Right atrium auricular region (tissue), 2 donors: Measurements from ENCODE around the gene PIK3R5. TPM values are rescaled to one million over a fixed set of nuclear protein-coding genes. Genes with fewer than 3 reads are reported as not detected.

Source experiments
- DNase-seq: peaks from one replicate; pipeline ENCODE4 v3.0.0-alpha.2; 2019; ENCODE audit warnings: low spot score
- H3K27ac ChIP-seq, 2 donors: fragments of 200-600 bp; sonication (generic); 1 replicate in 1 of 2; 2 replicates in 1 of 2; pipeline ENCODE4 v1.5.1; 2016 to 2019
- H3K27me3 ChIP-seq, 2 donors: fragments of 200-600 bp; sonication (generic); one replicate each; pipeline versions ENCODE4 v1.5.1 to v1.6.0; 2017 to 2019
- H3K36me3 ChIP-seq: fragments of 200-600 bp; sonication (generic); one replicate; pipeline ENCODE4 v1.5.1; 2016
- H3K4me1 ChIP-seq, 2 donors: fragments of 200-600 bp; sonication (generic); one replicate each; pipeline versions ENCODE4 v1.5.1 to v1.6.0; 2017 to 2019
- H3K4me3 ChIP-seq, 2 donors: fragments of 200-600 bp; sonication (generic); 1 replicate in 1 of 2; 2 replicates in 1 of 2; pipeline ENCODE4 v1.5.1; 2017 to 2019; ENCODE audit warnings: mild to moderate bottlenecking in 1 of 2, moderate library complexity in 1 of 2
- H3K9me3 ChIP-seq, 2 donors: fragments of 200-600 bp; sonication (generic); one replicate each; pipeline ENCODE4 v1.5.1; 2019
- total RNA-seq, 2 donors: library from RNA; depleted of rRNA; stranded (reverse); fragments of >200 nt; gene quantifications; one replicate each; pipeline ENCODE4 v1.1.0, GENCODE V29; 2016
- TF ChIP-seq, protein P1 (sequence below), 2 donors: fragments of 200-600 bp; sonication (generic); IDR thresholded peaks; one replicate each; pipeline ENCODE4 v1.5.1; 2019; ENCODE audit warnings: antibody characterized with exemption in 2 of 2

PIK3R5 gene
- total RNA-seq, 2 donors from 2014 or later, result 5.0 to 7.5 TPM

DNA sequence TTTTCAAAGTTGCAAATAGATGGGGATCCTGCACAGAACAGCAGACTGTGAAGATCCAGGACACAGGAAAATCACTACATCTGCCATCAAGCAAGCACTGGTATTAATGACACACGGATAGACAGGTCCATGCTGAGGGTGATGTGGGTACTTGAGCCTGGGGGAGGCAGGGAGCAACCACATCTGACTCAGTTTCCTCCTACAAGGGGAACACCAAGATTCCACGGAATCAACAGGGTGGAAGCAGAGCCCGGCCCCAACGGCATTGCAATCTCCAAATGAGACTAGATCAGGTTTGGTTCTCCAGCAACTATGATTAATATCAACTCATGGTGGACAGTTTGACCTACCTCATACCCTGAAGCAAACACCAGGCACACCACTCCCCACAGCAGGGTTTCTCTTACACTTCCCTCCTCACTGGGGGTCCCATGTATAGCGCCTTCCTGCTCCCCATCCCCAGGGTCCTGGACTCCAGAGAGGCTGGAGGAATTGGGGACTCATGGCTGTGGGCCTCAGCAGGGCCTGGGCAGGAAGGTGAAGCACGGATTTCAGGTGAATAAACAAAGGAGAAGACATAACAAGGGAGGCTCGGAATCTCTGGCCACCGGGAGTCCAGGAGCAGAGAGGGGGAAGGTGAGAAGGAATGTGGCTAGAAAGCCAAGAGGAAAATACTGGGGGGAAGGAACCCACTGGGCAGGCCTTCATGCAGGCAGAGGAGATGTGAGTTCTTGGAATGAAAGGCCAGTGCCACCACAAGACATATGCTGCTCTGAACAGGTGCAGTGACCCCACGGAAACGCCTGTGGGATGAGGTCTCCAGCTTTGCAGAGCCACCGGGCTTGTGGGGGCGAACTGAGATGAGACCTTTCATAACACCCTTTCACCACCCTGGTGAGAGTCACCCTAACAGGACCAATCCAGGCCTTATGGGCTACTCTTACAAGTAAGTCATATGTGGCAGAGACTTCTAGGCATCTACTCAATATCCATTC, 68.6 kb downstream of the PIK3R5 start:
- no peak overlapping the region for H3K27ac ChIP-seq
- no peaks in the 10 kb centered on the region for H3K9me3 ChIP-seq
- H3K36me3 ChIP-seq, result no peaks in the 10 kb centered on the region
- no peak for DNase-seq
- TF ChIP-seq, protein P1, sequence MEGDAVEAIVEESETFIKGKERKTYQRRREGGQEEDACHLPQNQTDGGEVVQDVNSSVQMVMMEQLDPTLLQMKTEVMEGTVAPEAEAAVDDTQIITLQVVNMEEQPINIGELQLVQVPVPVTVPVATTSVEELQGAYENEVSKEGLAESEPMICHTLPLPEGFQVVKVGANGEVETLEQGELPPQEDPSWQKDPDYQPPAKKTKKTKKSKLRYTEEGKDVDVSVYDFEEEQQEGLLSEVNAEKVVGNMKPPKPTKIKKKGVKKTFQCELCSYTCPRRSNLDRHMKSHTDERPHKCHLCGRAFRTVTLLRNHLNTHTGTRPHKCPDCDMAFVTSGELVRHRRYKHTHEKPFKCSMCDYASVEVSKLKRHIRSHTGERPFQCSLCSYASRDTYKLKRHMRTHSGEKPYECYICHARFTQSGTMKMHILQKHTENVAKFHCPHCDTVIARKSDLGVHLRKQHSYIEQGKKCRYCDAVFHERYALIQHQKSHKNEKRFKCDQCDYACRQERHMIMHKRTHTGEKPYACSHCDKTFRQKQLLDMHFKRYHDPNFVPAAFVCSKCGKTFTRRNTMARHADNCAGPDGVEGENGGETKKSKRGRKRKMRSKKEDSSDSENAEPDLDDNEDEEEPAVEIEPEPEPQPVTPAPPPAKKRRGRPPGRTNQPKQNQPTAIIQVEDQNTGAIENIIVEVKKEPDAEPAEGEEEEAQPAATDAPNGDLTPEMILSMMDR (IDR thresholded peaks at IDR 0.05), result no peak
- H3K4me1 ChIP-seq, result peaks cover 0 to 6% of the 10 kb centered on the region in 2 donors
- no peaks in the 10 kb centered on the region for H3K27me3 ChIP-seq
- no peak overlapping the region for H3K4me3 ChIP-seq

DNA sequence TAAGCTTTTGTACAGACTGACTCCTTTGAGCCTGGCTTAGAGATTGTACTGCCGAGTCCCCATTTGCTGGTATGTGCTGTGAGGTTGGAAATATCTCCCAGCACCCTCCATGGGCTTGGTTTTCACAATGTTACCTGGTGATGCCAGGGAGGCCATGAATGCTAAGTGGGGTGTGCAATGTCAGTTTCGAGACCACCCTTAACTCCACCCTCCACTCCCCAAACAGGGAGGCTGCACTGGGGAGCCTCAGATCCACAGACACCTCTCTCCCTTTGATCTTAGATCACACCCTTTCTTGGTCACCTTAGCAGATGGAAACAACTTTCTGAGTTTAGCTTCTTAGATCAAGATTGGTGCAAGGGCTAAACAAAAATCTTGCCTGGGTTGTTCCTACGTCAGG, 69.4 kb downstream of the PIK3R5 start:
- TF ChIP-seq, protein P1 (IDR thresholded peaks at IDR 0.05), result no peak
- DNase-seq, result no peak
- Histone ChIP-seq H3K27ac (no peak overlapping the region), H3K4me1 (peaks cover 0 to 6% of the 10 kb centered on the region in 2 donors), H3K4me3 (no peak overlapping the region), H3K9me3 (no peaks in the 10 kb centered on the region), H3K36me3 (no peaks in the 10 kb centered on the region), H3K27me3 (no peaks in the 10 kb centered on the region)

DNA sequence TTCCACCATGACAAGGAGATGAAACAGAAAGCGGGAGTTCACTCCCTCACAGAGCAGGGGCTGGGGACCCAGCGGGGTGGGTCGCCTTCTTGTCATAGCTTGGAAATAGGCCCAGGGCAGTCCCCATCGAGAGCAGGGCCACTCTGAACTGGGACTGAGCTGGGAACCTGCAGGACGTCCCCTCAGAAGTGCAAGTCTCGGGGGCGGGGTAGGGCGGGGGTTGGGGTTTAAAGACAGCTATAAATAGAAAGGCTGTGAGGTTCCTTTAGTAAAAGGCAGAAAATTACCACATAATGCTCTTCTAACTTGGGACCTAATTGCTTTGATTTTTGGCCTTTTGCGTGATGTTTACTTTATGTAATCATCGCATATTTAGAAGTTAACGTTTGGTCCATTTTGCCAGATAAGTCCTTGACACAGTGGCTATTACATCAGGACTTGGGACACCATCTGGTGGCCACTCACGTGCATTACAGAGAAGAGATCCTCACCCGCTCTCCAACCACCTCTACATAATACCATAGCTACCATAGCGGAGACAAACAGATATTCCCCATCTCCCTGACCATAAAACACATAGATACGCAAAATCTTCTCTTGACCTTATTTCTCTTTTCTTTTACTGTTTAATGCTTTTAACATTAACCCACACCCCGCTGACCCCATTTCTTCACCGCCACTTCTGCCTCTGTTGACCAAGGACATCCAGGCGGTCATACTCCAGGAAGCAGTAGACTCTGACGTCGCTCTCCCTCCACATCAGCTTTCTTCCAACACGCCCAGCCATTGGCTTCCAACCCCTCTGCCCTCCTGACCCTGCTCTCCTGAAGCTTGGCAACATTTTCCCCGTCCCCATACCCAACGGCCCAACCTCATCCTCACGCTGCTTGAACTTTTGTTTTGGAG, 70.6 kb downstream of the PIK3R5 start:
- DNase-seq, result no peak
- Histone ChIP-seq H3K36me3 (no peaks in the 10 kb centered on the region), H3K27me3 (no peaks in the 10 kb centered on the region), H3K9me3 (no peaks in the 10 kb centered on the region), H3K4me1 (peaks cover 0 to 6% of the 10 kb centered on the region in 2 donors), H3K4me3 (peak overlapping the region in 1 of 2 donors; percentile 13), H3K27ac (no peak overlapping the region)
- TF ChIP-seq, protein P1 (IDR thresholded peaks at IDR 0.05), result peak; percentile 65 to 85

DNA sequence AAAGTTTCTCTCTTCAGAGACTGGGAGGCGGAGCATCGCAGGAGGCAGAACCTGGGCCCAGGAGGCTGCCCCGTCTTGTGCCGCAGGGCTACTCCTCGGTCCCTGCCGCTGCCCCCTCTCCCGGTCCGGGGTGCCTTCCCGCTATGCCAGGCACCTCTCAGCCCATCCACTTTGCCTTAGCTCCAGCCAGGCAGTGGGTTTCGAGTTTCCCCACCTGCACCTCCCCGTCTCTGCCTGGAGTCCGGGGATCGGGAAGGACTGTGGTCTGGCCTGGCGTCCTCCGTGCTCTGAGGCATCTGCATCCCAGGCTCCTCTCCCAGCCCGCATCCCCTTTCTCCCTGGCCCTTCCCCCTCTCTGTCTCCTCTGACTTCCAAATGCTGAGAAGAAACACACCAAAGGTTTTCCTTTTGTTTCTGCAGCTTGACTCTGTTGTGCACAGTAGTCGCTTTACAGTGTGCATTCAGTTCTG, 71.3 kb downstream of the PIK3R5 start:
- Histone ChIP-seq H3K27ac (no peak overlapping the region), H3K4me3 (peak overlapping the region in 1 of 2 donors; percentile 13), H3K4me1 (peaks cover 0 to 6% of the 10 kb centered on the region in 2 donors), H3K36me3 (no peaks in the 10 kb centered on the region), H3K9me3 (no peaks in the 10 kb centered on the region), H3K27me3 (no peaks in the 10 kb centered on the region)
- TF ChIP-seq, protein P1 (IDR thresholded peaks at IDR 0.05), result no peak
- no peak for DNase-seq

DNA sequence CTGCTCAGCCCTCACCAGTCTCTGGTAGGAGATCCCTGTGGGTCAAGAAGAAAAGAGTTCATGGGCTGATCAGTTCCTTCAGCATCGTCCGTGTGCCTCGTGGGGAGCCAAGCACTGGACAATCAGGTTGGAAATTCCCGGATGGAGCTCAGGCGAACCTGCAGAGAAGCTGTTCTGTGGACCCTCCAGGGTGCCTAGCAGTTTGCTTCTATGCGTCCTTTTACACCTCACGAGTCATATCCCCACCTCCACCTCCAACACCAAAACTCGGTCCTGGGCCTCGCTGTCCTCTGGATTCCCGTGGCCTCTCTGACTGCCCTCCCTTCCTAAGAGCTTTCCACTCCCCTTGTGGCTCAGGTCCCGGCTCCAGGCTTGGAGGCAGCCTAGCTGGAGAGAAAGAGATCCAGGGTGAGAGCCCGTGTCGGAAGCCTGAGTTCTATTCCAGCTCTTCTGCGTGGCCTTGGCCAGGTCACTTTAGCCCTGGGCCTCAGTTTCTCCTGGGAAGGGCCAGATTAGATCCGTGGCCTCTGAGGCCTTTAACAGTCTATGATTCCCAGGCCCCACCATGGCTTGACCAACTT, 71.8 kb downstream of the PIK3R5 start:
- TF ChIP-seq, protein P1 (IDR thresholded peaks at IDR 0.05), result no peak
- Histone ChIP-seq H3K36me3 (no peaks in the 10 kb centered on the region), H3K27ac (no peak overlapping the region), H3K4me3 (no peak overlapping the region), H3K27me3 (no peaks in the 10 kb centered on the region), H3K9me3 (no peaks in the 10 kb centered on the region), H3K4me1 (peaks cover 0 to 6% of the 10 kb centered on the region in 2 donors)
- DNase-seq, result no peak
